Middle frontal gyrus (tissue), 1 donor: Measurements from ENCODE around the gene UHRF2.
"Not testable (repeated sequence)": the region's sequence is repeated elsewhere in the genome, so short reads cannot be mapped to it uniquely, and the experiment has no call there.

Source experiments
- DNase-seq: peaks from one replicate; pipeline ENCODE4 v3.0.0-alpha.2; 2015; ENCODE audit warnings: low spot score; ENCODE audit errors: extremely low spot score

Gene UHRF2

DNA sequence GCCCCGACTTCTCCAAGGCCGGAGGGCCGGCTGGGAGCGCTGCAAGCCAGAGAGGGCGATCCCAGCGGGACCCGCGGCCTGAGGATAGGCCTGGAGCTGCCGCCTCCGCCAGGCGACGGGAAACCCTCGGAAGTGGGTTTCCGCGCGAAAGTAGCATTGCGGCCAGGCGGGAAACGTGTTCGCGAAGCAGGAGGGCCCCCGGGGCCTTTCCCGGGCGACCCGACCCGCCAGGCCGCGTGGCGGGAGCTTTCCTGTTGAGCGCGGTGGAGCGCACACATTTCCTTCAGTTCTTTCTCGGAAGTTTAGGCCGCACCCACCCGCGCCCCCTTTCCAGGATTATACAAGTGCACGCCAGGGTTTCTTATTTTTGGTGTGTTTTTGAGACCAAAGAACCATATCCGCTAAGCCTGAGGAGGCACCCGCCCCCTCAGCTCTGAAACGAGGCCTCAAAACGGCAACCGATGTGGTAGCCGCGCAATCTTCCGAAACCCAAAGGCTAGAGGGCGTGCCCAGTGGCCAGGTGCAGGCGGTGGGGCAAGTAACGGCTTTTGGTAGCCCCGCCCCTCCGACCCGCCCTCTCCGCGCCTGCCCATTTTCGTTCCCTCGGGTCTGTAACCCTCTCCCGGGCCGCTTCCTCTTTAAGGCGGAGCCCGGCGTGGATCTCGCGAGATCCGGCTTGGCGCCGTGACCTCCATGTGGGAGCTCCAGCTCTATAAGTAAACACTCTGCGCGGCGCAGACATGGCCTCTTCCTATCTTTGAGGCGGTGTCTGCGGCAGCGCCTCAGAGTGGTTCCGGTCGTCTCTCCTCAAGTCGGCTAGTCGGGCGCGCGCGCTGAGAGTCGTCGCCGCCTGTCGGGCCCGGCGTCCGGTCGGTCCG lies at the start of gene UHRF2:
UHRF2 (plus strand) TSS at position 713 of the 878 bp plus-strand sequence. CDS start 292 bp downstream, outside the sequence.
- peak; percentile 95 for DNase-seq

GRCh38 chr9:6367128-6367890 lies 45.7 kb upstream of the UHRF2 start:
- DNase-seq, result no peak

- DNase-seq, result no peak
Observed at GRCh38 chr9:6368831-6369230, 44.2 kb upstream of the UHRF2 start.

DNA sequence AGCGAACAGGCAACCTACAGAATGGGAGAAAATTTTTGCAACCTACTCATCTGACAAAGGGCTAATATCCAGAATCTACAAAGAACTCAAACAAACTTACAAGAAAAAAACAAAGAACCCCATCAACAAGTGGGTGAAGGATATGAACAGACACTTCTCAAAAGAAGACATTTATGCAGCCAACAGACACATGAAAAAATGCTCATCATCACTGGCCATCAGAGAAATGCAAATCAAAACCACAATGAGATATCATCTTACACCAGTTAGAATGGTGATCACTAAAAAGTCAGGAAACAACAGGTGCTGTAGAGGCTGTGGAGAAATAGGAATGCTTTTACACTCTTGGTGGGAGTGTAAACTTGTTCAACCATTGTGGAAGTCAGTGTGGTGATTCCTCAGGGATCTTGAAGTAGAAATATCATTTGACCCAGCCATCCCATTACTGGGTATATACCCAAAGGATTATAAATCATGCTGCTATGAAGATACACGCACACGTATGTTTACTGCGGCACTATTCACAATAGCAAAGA lies 31.5 kb upstream of the UHRF2 start:
- DNase-seq, result not testable (repeated sequence)

GRCh38 chr9:6382681-6383080 lies 30.3 kb upstream of the UHRF2 start:
- no peak for DNase-seq

DNA sequence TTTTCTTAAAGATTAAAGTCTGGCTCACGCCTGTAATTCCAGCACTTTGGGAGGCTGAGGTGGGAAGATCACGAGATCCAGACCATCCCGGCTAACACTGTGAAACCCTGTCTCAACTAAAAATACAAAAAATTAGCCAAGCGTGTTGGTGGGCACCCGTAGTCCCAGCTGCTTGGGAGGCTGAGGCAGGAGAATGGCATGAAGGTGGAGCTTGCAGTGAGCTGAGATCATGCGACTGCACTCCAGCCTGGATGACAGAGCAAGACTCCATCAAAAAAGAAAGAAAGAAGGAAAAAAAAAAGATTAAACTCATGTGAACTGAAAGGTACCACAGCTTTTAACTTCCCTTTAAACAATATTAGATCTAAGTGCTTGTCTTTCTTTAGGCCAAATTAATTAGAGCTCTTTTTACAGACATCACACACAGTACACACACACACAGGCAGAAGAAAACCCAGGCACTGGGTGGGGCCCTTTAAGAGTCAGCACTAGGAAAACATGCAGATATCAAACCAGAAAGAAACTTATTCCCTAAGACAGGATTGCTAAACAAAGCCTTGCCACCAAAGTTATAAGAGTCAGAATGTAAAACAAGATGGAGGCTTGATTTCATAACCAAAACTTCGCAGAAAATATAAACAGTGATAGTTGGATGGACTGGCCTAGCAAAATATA lies 29.3 kb upstream of the UHRF2 start:
- DNase-seq, result no peak

GRCh38 chr9:6384732-6385131 lies 28.3 kb upstream of the UHRF2 start:
- DNase-seq, result no peak

GRCh38 chr9:6399071-6399470 lies 13.9 kb upstream of the UHRF2 start:
- DNase-seq, result no peak

- DNase-seq, result no peak
Observed at GRCh38 chr9:6405371-6405770, 7.6 kb upstream of the UHRF2 start.

DNA sequence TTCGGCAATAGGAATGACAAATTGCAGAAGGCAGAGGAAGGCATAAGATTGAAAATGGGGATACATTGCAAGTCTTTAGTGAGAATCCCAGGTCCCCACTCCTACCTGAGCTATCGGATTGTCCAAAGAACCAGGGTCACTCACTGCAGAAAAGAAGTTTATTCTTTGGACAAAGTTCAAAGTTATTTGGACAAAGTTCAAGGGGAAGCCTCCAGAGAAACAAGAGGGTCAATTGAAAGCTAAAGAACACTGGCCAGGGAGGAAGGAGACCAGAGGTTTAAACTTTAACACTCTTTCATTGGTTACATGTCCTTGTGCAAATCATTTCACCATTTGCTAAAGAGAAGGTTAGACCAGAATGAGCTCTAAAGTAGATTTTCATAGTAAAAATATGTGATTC lies 5.2 kb upstream of the UHRF2 start:
- DNase-seq, result no peak

DNA sequence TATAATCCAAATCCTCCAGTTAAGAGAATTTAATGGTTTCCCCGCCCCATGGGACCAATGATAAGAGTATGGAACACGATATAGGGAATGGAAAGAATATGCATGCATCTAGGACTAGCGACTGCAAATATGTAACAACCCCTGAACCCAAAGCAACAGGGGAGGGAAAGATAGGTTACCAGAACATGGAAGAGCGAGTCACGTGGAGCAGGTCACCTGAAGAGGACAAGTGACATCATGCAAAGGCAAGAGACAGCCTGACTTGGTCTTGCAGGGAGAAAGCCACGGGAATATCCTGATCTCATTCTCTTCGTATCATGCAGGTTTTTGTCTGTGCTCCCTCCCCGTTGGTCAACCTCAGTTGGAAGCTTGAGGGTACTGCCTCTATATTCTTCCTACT lies 4.7 kb upstream of the UHRF2 start:
- DNase-seq, result no peak

DNA sequence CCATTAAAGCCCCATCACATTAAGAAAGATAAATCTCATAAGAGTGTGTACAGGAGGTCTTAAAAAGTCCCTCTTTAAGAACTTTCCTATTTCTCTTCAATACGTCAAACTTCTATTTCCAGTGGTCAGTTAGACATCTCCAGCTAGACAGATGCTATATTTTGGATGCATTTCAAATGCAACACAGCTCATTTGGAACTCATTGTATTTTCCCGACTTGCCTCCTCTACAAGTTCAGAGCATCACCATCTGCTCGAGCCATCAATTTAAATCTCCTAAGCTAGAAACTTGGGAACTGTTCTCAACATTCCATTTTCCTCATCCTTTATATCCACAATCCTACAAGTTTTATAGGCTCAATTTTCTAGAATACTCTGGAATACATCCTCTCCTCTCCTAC lies 3.2 kb upstream of the UHRF2 start:
- no peak for DNase-seq

DNA sequence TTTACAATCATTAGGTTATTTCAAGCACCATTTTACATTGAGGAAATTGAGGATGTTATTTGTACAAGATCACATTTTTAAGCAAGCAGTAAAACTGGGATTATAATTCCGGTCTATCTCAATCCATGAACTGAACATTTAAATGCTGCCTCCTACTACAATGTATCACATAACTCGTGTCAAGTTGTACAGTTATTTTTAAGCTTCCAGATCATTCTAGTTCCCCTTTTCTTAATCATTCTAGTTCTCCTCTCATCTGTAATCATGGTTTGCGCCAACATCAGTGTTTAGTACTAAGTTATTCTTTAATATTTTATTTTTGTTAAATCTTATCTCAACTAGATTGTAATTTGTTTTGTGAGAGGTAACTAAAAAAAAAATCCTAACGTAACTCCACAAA lies 2.4 kb upstream of the UHRF2 start:
- DNase-seq, result no peak

GRCh38 chr9:6413365-6414246 lies 607 bp downstream of the UHRF2 start:
- DNase-seq, result no peak

- no peak for DNase-seq
Observed at GRCh38 chr9:6414247-6414641, 1.2 kb downstream of the UHRF2 start.

DNA sequence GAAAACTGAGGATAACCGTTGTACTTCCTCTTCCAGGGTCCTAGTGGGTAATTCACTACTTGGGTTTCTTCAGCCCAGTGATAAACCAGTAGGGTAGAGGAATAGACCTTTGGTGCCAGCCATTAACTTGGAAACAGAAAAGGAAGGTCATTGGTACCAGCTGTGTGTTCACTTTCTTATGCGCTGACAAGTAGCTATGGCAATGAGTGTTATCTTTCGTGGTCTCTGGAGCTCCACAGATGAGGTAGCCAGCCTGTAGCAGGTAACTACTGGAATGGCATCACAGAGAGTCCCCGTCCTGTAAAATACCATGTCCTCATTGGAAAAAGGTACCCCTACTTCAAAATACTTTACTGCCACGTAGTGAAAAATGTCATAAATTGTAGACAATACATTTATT lies 2.3 kb downstream of the UHRF2 start:
- no peak for DNase-seq

DNA sequence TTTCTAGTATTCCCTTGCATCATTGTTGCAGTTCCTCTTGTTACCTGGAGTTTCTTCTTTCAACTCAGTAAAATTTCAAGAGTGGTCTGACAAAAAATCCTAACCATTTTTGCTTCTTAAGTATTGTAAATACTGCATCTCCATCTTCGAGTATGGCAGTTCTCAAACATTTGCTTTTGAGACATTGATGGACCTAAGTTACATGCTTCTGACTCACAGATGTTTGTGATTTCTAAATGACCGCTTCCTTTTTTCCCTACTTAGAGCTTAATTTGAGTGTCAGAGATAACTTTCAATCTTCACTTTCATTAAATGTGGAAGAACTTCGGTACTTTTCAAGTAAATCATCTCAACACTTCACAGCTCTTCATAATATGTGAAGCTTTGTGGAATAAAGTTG lies 4.2 kb downstream of the UHRF2 start:
- no peak for DNase-seq

DNA sequence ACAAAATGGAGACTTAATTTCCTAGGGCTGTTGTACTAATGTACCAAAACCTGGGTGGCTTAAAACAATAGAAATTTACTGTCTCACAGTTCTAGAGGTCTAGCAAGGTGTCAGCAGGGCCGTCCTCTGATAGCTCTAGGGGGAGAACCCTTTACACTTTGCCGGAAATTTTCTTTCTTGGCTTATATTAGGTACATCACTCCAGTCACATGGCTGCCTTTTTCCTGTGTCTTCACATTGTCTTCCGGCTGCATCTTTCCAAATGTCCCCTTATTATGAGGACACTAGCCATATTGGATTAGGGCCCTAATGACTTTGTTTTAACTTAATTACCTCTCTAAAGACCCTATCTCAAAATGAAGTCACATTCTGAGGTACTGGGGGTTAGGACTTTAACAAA lies 5.8 kb downstream of the UHRF2 start:
- DNase-seq, result no peak

DNA sequence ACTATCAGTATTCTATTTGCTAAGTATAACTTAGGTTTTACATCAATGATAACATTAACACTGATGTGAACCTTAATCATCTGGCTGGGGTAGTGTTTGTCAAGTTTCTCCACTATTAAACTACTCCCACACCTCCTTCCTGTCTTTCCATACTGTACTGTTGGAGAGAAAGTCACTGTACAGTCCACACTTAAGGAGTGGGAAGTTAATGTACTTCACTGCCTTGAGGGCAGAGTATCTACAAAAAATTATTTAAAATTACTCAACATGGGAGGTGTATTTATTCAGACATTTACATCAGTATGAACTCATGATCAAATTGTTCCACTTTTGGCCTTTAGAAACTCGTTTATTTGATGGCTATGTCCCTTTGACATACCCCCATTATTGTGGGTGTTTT lies 11.9 kb downstream of the UHRF2 start:
- DNase-seq, result no peak

DNA sequence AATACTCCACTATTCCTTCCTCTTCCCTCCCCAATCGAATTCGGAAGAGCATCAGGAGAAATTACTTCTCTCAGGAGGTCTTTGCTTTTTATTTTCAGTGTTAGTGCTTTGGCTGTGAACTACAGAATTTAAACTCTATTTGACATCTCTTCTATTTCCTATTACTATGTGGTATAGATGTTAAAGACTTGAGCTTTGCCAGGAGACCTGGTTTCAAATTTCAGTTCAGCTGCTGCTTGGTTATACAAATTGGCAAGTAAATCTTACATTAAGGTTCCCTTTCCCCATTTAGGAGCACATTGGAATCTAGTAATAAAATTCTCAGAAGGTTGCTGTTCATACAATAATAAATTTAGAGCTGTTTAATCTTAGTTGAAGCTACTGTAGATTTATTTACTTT lies 13.1 kb downstream of the UHRF2 start:
- no peak for DNase-seq
